AG04449 (cell line): ENCODE results near the gene REN.
A peak's percentile ranks its signal among the peaks of the same experiment; 100 is the strongest.

Experiments
- CTCF ChIA-PET: fragments of 350-600 bp; formaldehyde crosslinking; extraction: SDS; loops from one replicate; lab custom pipeline; 2021; ENCODE audit warnings: antibody characterized with exemption; lab: Yijun Ruan, JAX
- POLR2A ChIA-PET: fragments of 400-600, 350-600 bp; formaldehyde crosslinking; extraction: SDS; loops from one replicate; lab custom pipeline; 2020; ENCODE audit warnings: antibody characterized with exemption, inconsistent platforms; lab: Yijun Ruan, JAX
- DNase-seq: peaks from one replicate; pipeline ENCODE4 v3.0.0-alpha.2; 2010; ENCODE audit warnings: low read depth, low spot score
- H3K4me3 ChIP-seq: 2 replicates; pipeline ENCODE4 v1.5.1; 2011; ENCODE audit warnings: low read depth, mild to moderate bottlenecking, control low read depth, low read length
- TF ChIP-seq, protein P1 (sequence below): IDR thresholded peaks from one replicate; pipeline ENCODE4 v1.5.1; 2011; ENCODE audit warnings: mild to moderate bottlenecking, moderate library complexity, low read length, control low read depth, inconsistent platforms; ENCODE audit not compliant: insufficient read depth; ENCODE audit errors: missing control alignments

REN gene

DNA sequence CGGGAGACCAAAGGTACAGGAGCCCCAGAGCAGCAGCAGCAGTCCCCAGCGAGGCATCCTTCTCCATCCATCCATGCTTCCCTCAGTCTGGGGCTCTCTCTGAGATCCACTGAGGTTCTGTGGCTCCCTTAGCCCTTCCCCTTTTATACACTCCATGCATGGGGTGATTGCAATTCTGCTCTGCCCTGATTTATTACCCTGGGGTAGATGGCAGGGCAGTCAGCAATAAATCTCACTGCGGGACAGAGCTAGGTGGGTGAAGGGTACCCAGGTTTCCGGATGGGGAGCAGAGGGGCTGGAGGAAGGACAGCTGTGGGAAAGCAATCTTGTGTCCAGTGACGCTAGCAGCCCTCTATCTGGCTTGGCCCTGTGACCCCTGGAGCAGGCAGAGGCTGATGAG is at the start of gene REN:
REN (minus strand) TSS at position 119 of the 400 bp plus-strand sequence; CDS start at position 75, 44 bp downstream.
- no peak for DNase-seq
- ChIA-PET CTCF (interaction anchor here (0.9 to 24.4 kb wide), 11 partner anchors 10 to 296 kb away, joined by 3 to 548 read pairs (median 20); partner anchors contain the start of genes GOLT1A, KISS1 and PLEKHA6), POLR2A (no interaction called here)
- H3K4me3 ChIP-seq, result no peak within 1 kb of the TSS
- TF ChIP-seq, protein P1, sequence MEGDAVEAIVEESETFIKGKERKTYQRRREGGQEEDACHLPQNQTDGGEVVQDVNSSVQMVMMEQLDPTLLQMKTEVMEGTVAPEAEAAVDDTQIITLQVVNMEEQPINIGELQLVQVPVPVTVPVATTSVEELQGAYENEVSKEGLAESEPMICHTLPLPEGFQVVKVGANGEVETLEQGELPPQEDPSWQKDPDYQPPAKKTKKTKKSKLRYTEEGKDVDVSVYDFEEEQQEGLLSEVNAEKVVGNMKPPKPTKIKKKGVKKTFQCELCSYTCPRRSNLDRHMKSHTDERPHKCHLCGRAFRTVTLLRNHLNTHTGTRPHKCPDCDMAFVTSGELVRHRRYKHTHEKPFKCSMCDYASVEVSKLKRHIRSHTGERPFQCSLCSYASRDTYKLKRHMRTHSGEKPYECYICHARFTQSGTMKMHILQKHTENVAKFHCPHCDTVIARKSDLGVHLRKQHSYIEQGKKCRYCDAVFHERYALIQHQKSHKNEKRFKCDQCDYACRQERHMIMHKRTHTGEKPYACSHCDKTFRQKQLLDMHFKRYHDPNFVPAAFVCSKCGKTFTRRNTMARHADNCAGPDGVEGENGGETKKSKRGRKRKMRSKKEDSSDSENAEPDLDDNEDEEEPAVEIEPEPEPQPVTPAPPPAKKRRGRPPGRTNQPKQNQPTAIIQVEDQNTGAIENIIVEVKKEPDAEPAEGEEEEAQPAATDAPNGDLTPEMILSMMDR, result no peak

GRCh38 chr1:204213668-204214662 is 47.8 kb upstream of the REN start, which contains the start of gene GOLT1A:
Gene GOLT1A, minus strand, starts transcription at chr1:204213988. Its CDS starts 82 bp downstream, at chr1:204213906.
- ChIA-PET POLR2A (interaction anchor here (1.8 kb wide), 1 partner anchor 149 kb away, joined by 8 read pairs; no protein-coding TSS in a partner anchor), CTCF (interaction anchor here (0.6 to 8.1 kb wide), 61 partner anchors 8 to 353 kb away, joined by 3 to 319 read pairs (median 4); partner anchors contain the start of genes ETNK2, KISS1, PLEKHA6 and REN)
- H3K4me3 ChIP-seq, result peak within 1 kb of the TSS; percentile 8
- TF ChIP-seq, protein P1, result peak; percentile 75
- peak; percentile 59 for DNase-seq

DNA sequence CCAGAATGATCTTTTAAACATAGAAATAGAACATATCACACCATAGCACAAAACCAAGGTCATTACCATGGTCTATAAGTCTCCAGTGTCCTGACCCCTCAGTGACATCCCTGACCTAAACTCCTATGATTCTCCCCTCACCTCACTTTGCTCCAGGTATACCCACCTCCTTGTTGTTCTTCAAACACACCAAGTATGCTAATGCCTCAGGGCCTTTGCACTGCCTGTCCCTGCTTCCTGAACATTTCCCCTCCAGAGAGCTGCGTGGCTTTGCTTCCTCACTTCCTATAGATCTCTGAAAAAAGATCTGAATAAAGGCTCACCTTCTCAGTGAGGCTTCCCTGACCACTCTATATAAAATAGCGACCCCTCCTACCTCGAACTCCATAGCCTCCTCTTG is 46.6 kb upstream of the REN start:
- CTCF ChIA-PET, result interaction anchor here (0.9 to 8.1 kb wide), 4 partner anchors 46 to 169 kb away, joined by 3 to 319 read pairs (median 19); partner anchors contain the start of gene PLEKHA6

DNA sequence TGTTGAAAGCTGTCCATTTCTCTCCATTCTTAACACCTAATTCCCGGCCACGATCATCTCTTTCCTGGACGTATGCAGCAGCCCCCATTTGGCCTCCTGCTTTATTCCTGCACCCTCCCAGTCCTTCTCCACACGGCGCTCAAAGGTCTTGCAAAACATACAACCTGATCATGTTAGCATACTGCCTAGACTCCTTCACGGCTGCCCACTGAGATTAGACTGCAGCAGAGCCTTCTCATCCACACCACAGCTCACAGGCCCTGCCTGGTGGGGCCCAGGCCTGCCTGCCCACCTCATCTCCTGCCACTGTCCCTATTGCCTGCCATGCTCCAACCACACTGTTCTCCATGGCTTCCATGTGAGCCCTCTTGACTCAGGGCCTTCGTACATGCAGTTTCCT is 44.9 kb upstream of the REN start:
- DNase-seq, result no peak
- TF ChIP-seq, protein P1, result no peak
- ChIA-PET POLR2A (no interaction called here), CTCF (interaction anchor here (2.8 to 3.9 kb wide), 4 partner anchors 13 to 151 kb away, joined by 8 to 67 read pairs (median 29); partner anchors contain the start of genes PLEKHA6 and REN)
- no peak overlapping the region for H3K4me3 ChIP-seq

More for the DNA sequence above, 46.6 kb upstream of the REN start:
- DNase-seq, result no peak
- POLR2A ChIA-PET, result no interaction called here
- no peak overlapping the region for H3K4me3 ChIP-seq
- TF ChIP-seq, protein P1, result no peak

- no peak for DNase-seq
- CTCF ChIA-PET, result interaction anchor here (0.6 to 12.7 kb wide), 70 partner anchors 9 to 600 kb away, joined by 3 to 548 read pairs (median 6); partner anchors contain the start of genes ETNK2, GOLT1A, KISS1 and PLEKHA6
- TF ChIP-seq, protein P1, result peak; percentile 94
- H3K4me3 ChIP-seq, result no peak overlapping the region
- POLR2A ChIA-PET, result interaction anchor here (0.6 kb wide), 1 partner anchor 44 kb away, joined by 3 read pairs; no protein-coding TSS in a partner anchor
Measured at GRCh38 chr1:204207136-204207616, 41.0 kb upstream of the REN start.
